CD4-positive, alpha-beta T cell (primary cell): ENCODE measurements around the gene MARCHF3. TPM values are rescaled to one million over a fixed set of nuclear protein-coding genes. Genes with fewer than 3 reads are reported as not detected.

Experiments used
- ATAC-seq: fragments of 200-7000 bp; cut with Tn5 transposase; one replicate; pipeline ENCODE4 v1.10.0; 2022; ENCODE audit warnings: mild to moderate bottlenecking; ENCODE audit not compliant: poor library complexity
- CTCF ChIA-PET: fragments of 350-600 bp; sonication (Branson Sonifier 250); formaldehyde crosslinking; loops from one replicate; lab custom pipeline; 2021; ENCODE audit warnings: antibody characterized with exemption, inconsistent platforms; lab: Charles Lee
- POLR2A ChIA-PET: fragments of 350-600 bp; sonication (Branson Sonifier 250); formaldehyde crosslinking; loops from one replicate; lab custom pipeline; 2021; ENCODE audit warnings: antibody characterized with exemption, inconsistent platforms; lab: Charles Lee
- DNase-seq, 14 experiments: peaks; one replicate each; pipeline ENCODE4 v3.0.0-alpha.2; 2013 to 2020; ENCODE audit warnings: mixed read lengths in 2 of 14
- H3K27ac ChIP-seq, 2 donors: one replicate each; pipeline versions ENCODE4 v1.5.1 to v1.7.0; 2013; ENCODE audit warnings: low read length in 2 of 2, low read depth in 1 of 2, mild to moderate bottlenecking in 1 of 2
- H3K27me3 ChIP-seq, 2 experiments: 1 replicate in 1 of 2; 2 replicates in 1 of 2; pipeline versions ENCODE4 v1.6.1 to v1.7.0; 2013; ENCODE audit warnings: low read length in 2 of 2, control low read depth in 1 of 2, mild to moderate bottlenecking in 1 of 2, moderate library complexity in 1 of 2; ENCODE audit not compliant: insufficient read depth in 2 of 2, control insufficient read depth in 1 of 2
- H3K36me3 ChIP-seq: one replicate; pipeline ENCODE4 v1.6.1; 2013; ENCODE audit warnings: low read length, control low read depth; ENCODE audit not compliant: insufficient read depth
- H3K4me1 ChIP-seq: one replicate; pipeline ENCODE4 v1.6.1; 2013; ENCODE audit warnings: low read length, control low read depth; ENCODE audit not compliant: insufficient read depth
- H3K4me3 ChIP-seq: one replicate; pipeline ENCODE4 v1.5.1; 2013; ENCODE audit warnings: mild to moderate bottlenecking, low read length, moderate library complexity
- H3K9me3 ChIP-seq, 2 experiments: 1 replicate in 1 of 2; 2 replicates in 1 of 2; pipeline versions ENCODE4 v1.6.1 to v1.7.0; 2013; ENCODE audit warnings: low read length in 2 of 2, mild to moderate bottlenecking in 2 of 2, control low read depth in 1 of 2, moderate library complexity in 1 of 2; ENCODE audit not compliant: control insufficient read depth in 1 of 2, insufficient read depth in 1 of 2
- H3K27ac Mint-ChIP-seq: one replicate; pipeline ENCODE4 v1.8.0; 2020; ENCODE audit warnings: mixed read lengths
- H3K27me3 Mint-ChIP-seq: one replicate; pipeline ENCODE4 v1.8.0; 2021; ENCODE audit warnings: mixed read lengths
- H3K36me3 Mint-ChIP-seq: one replicate; pipeline ENCODE4 v1.8.0; 2021; ENCODE audit warnings: low read depth, mixed read lengths
- H3K4me1 Mint-ChIP-seq: one replicate; pipeline ENCODE4 v1.8.0; 2021; ENCODE audit warnings: low read depth, mixed read lengths
- H3K4me3 Mint-ChIP-seq: one replicate; pipeline ENCODE4 v1.8.0; 2020; ENCODE audit warnings: mild to moderate bottlenecking, mixed read lengths
- H3K9me3 Mint-ChIP-seq: one replicate; pipeline ENCODE4 v1.8.0; 2020; ENCODE audit warnings: mixed read lengths
- intact Hi-C, 2 experiments: fragments of 100-400 bp; cut with DNase I in 1 of 2; cut with micrococcal nuclease in 1 of 2; formaldehyde crosslinking; loops; one replicate each; pipeline versions ENCODE4 v1.15.1 to v1.9.0; 2023 to 2025; cut with DNase I, micrococcal nuclease
- total RNA-seq, 174 experiments: library from RNA in 2 of 174; stranded (reverse) in 2 of 174; gene quantifications; one replicate each; pipeline ENCODE4 v1.2.3 and lab custom pipeline; 2021 to 2026
- TF ChIP-seq, protein P1 (sequence below): fragments of 200-600 bp; IDR thresholded peaks from one replicate; pipeline ENCODE4 v1.8.0; 2022; ENCODE audit warnings: antibody characterized with exemption, mild to moderate bottlenecking

Gene MARCHF3
- total RNA-seq, 2 experiments from 2014 or later = 5.2 to 6.2 TPM

DNA sequence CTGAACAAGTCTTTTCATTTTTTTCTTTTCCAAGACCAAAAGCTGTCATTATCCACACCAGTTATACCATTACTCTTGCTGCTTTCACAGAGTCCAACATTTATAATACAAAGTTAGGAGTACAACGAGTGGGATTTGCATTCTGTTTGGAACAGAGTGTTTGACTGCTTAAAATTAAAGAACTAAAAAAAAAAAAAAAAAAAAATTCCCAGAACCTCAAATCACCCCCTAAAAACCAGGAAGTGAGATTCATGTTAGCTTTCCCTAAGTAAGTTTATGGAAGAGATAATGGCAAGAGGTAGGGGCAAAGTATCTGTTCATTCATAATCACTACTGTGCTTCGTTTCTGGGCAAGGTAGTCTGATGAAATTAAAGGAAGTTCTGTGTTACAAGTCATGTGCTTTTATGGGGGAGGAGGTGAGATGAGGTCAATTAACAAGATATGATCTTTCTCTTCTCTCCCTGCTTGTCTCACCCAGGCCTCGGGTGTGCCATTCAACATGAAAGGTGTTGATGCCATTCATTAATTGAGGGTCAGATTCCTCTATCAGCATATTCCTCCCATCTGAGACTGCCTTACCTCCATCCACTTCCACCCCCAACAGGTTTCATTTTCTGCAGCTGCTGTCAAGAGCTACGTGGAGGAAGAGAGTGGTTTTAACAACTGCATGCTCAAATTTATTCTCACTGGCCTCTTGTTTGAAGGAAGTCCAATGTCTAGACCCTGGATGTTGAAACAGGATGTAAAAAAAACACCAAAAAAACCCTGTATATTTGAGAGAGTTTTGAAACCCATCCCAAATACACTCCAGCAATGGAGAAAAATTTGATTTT, 58.1 kb downstream of the MARCHF3 start:
- POLR2A ChIA-PET = interaction anchor here (0.6 to 1.2 kb wide), 7 partner anchors 8 to 1391 kb away, joined by 3 to 6 read pairs (median 4); no protein-coding TSS in a partner anchor

DNA sequence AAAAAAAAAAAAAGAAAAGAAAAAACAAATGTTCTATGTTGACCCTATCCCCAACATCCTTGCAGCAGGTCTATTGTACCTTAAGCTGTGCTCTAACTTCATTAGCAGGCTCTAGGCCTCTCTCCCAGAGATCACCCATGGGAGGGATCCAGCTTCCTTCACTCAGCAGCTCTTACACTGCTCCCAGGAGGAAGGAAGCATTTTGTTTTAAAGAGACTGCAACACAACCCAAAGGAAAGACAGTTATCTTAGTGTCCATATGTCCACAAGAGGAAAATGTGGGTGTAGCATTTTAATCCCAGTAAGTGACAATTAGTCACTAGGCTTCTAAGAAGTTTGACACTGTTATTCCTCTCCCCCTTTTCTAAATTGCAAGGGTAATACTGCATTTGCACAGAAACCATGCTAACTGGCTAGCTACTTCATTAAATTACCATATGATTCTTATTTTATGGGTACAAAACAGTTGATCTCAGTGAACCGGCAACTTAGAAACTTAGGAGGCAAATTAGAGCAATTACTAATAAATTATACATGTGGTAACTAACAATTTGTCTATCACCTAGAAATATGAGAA, 58.8 kb downstream of the MARCHF3 start:
- Histone ChIP-seq H3K27ac (no peak overlapping the region), H3K27me3 (no peaks in the 10 kb centered on the region), H3K9me3 (no peaks in the 10 kb centered on the region), H3K4me1 (peaks cover 10% of the 10 kb centered on the region), H3K4me3 (no peak overlapping the region), H3K36me3 (no peaks in the 10 kb centered on the region)
- DNase-seq (no peak), ATAC-seq (no peak)
- TF ChIP-seq, protein P1, sequence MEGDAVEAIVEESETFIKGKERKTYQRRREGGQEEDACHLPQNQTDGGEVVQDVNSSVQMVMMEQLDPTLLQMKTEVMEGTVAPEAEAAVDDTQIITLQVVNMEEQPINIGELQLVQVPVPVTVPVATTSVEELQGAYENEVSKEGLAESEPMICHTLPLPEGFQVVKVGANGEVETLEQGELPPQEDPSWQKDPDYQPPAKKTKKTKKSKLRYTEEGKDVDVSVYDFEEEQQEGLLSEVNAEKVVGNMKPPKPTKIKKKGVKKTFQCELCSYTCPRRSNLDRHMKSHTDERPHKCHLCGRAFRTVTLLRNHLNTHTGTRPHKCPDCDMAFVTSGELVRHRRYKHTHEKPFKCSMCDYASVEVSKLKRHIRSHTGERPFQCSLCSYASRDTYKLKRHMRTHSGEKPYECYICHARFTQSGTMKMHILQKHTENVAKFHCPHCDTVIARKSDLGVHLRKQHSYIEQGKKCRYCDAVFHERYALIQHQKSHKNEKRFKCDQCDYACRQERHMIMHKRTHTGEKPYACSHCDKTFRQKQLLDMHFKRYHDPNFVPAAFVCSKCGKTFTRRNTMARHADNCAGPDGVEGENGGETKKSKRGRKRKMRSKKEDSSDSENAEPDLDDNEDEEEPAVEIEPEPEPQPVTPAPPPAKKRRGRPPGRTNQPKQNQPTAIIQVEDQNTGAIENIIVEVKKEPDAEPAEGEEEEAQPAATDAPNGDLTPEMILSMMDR = no peak
- peak overlapping the region; percentile 76 for H3K27ac Mint-ChIP-seq
- no peaks in the 10 kb centered on the region for H3K36me3 Mint-ChIP-seq
- POLR2A ChIA-PET = interaction anchor here (1.1 kb wide), 1 partner anchor 18 kb away, joined by 3 read pairs; no protein-coding TSS in a partner anchor
- H3K9me3 Mint-ChIP-seq = no peaks in the 10 kb centered on the region
- CTCF ChIA-PET = no interaction called here
- H3K4me3 Mint-ChIP-seq = no peak overlapping the region
- H3K4me1 Mint-ChIP-seq = peaks cover 43% of the 10 kb centered on the region
- no peaks in the 10 kb centered on the region for H3K27me3 Mint-ChIP-seq
- intact Hi-C loops = loop anchor here in 1 of 2 experiments (2.0 kb wide), 1 partner anchor 59 kb away; the partner anchor contains the start of gene MARCHF3

More for the DNA sequence above, 58.1 kb downstream of the MARCHF3 start:
- H3K4me1 Mint-ChIP-seq = peaks cover 45% of the 10 kb centered on the region
- peak; percentile 71 for ATAC-seq
- CTCF ChIA-PET = no interaction called here
- no peaks in the 10 kb centered on the region for H3K36me3 Mint-ChIP-seq
- peak overlapping the region; percentile 21 to 55 for H3K27ac ChIP-seq
- no peaks in the 10 kb centered on the region for H3K36me3 ChIP-seq
- peak overlapping the region; percentile 81 for H3K4me3 Mint-ChIP-seq
- H3K27me3 Mint-ChIP-seq = no peaks in the 10 kb centered on the region
- intact Hi-C loops = loop anchor here in 1 of 2 experiments (2.0 kb wide), 1 partner anchor 59 kb away; the partner anchor contains the start of gene MARCHF3
- H3K27me3 ChIP-seq = no peaks in the 10 kb centered on the region
- peak overlapping the region; percentile 76 for H3K27ac Mint-ChIP-seq
- peak overlapping the region; percentile 35 for H3K4me3 ChIP-seq
- H3K4me1 ChIP-seq = peaks cover 10% of the 10 kb centered on the region
- peak in 8 of 14 experiments; percentile 1 to 68 (median 31) for DNase-seq
- no peaks in the 10 kb centered on the region for H3K9me3 Mint-ChIP-seq
- TF ChIP-seq, protein P1 = no peak
- H3K9me3 ChIP-seq = no peaks in the 10 kb centered on the region

DNA sequence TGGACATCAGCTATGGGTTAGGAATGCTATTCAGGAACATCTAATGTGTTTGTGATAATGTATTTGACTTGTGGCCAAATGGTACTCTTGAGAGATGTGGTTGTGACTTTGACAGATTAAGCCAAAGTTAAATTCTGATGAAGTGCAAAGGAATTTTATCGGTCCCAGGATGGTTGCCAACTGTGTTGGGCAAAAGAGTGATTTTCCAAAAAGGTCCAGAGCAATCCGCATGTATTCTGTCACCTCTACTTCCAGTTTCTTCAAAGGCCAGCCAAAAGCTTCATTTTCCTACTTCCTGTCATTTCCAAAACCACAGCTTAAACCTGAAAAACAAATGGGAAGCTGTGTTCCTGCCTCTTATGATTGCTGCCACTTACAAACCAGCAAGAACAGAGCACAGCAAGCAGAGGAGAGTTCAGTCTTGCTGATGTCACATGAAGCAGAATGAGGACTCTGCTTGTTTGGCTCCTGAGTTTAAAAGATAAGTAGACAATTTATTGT, 59.8 kb downstream of the MARCHF3 start:
- H3K9me3 Mint-ChIP-seq = no peaks in the 10 kb centered on the region
- Histone ChIP-seq H3K36me3 (no peaks in the 10 kb centered on the region), H3K9me3 (no peaks in the 10 kb centered on the region), H3K27me3 (no peaks in the 10 kb centered on the region), H3K4me1 (peaks cover 10% of the 10 kb centered on the region), H3K4me3 (no peak overlapping the region), H3K27ac (no peak overlapping the region)
- intact Hi-C loops = no loop called here
- H3K4me3 Mint-ChIP-seq = no peak overlapping the region
- H3K4me1 Mint-ChIP-seq = peaks cover 35% of the 10 kb centered on the region
- DNase-seq = no peak
- no peaks in the 10 kb centered on the region for H3K36me3 Mint-ChIP-seq
- ATAC-seq = no peak
- no peaks in the 10 kb centered on the region for H3K27me3 Mint-ChIP-seq
- ChIA-PET POLR2A (interaction anchor here (1.2 kb wide), 1 partner anchor 61 kb away, joined by 4 read pairs; no protein-coding TSS in a partner anchor), CTCF (no interaction called here)
- no peak overlapping the region for H3K27ac Mint-ChIP-seq
- TF ChIP-seq, protein P1 = no peak
